Measurements from ENCODE around the gene HBEGF. TPM values are rescaled to one million over a fixed set of nuclear protein-coding genes. Genes with fewer than 3 reads are reported as not detected.

The HBEGF gene
- 2.0 and 2.9 TPM in 2 replicates for total RNA-seq (2014; rRNA removed; shearing (Covaris generic))
- polyA plus RNA-seq (2016; fragmentation: Nextera tagmentation; extraction: Ambion mirVana), result 2.2 and 2.3 TPM in 2 replicates
- long read RNA-seq, result 0 reads

DNA sequence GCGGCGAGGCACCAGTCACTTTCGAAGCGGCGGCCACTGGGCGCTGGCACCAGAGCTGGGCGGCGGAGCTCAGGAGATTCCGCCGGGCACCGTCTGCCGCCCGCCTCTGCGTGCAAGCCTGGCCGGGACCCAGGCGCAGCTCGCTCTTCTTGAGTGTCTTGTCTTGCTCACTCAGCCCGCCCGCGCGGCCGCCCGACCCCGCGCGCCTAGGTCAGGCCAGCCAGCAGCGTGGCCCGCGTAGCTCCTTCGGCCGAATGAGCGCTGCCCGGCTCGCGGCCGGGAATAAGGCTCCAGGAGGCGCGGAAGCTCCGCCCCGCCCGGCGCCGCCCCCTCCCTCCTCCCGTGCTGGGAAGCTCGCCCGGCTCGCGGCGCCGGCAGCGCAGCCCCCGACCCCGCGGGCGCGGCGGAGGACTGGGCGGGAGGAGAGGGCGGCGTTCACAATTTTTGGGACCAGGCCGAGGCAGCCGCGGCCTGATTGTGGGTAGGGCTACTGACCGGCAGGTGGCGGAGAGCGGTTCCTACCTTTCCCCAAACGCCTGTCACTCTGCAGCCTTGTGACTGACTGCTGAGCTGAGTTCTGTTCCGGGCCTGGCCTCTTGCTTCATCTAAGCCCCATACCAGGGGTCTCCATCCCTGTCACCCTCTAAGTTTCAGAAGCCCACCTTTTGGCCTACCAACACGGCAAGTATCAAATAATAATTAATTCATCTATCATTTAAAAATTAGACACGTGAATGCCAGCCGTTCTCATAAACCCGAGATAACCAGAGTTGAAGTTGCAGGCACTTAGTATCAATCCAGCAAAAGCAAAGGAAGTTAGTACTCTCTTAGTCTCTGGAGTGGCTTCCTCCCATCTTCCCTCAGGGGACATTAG is at the start of gene HBEGF:
HBEGF (minus strand) TSS at position 256 of the 874 bp plus-strand sequence. CDS start 275 bp downstream, outside the sequence.
- H3K4me2 ChIP-seq, result peak within 1 kb of the TSS; percentile 97
- H4K20me1 ChIP-seq (replicated peaks; ENCODE audit: insufficient read depth), result no peaks in the 10 kb centered on the region; the same call in 1 of the 2 replicates
- peak within 1 kb of the TSS; percentile 76 for H3K4me3 ChIP-seq
- no peaks in the 10 kb centered on the region for H3K79me2 ChIP-seq (replicated peaks; ENCODE audit: insufficient read depth)
- no peaks in the 10 kb centered on the region for H3K36me3 ChIP-seq (ENCODE audit: insufficient read depth)
- peaks cover 3% of the 10 kb centered on the region; the same call in 1 of the 3 replicates for H3K36me3 Mint-ChIP-seq (ENCODE audit: low read depth)
- peaks cover 20% of the 10 kb centered on the region for H3K4me1 Mint-ChIP-seq
- peak; percentile 88 for ATAC-seq
- peak; percentile 95 for DNase-seq (ENCODE audit: low spot score)
- H3K27me3 Mint-ChIP-seq (ENCODE audit: insufficient read depth, low read depth, poor library complexity), result peaks cover 14% of the 10 kb centered on the region
- peak within 1 kb of the TSS; percentile 74 for H3K4me3 Mint-ChIP-seq
- no peaks in the 10 kb centered on the region for H3K9me2 ChIP-seq (ENCODE audit: insufficient read depth)
- H3K27ac Mint-ChIP-seq, result no peak within 1 kb of the TSS
- no peaks in the 10 kb centered on the region for H3K9me3 Mint-ChIP-seq
- peaks cover 14% of the 10 kb centered on the region for H3K4me1 ChIP-seq (ENCODE audit: insufficient read depth)
- H2AFZ ChIP-seq, result peak within 1 kb of the TSS; percentile 98
- H3K27me3 ChIP-seq (ENCODE audit: insufficient read depth), result peaks cover 15% of the 10 kb centered on the region
- peaks cover 7% of the 10 kb centered on the region; the same call in 1 of the 2 replicates for H3F3A ChIP-seq (replicated peaks; ENCODE audit: low read depth)
- H3K27ac ChIP-seq (ENCODE audit: low read depth), result no peak within 1 kb of the TSS
- peak; percentile 92 for TF ChIP-seq POLR2AphosphoS5 (IDR thresholded peaks at IDR 0.05; ENCODE audit: low read depth)
- TF ChIP-seq, protein P1, sequence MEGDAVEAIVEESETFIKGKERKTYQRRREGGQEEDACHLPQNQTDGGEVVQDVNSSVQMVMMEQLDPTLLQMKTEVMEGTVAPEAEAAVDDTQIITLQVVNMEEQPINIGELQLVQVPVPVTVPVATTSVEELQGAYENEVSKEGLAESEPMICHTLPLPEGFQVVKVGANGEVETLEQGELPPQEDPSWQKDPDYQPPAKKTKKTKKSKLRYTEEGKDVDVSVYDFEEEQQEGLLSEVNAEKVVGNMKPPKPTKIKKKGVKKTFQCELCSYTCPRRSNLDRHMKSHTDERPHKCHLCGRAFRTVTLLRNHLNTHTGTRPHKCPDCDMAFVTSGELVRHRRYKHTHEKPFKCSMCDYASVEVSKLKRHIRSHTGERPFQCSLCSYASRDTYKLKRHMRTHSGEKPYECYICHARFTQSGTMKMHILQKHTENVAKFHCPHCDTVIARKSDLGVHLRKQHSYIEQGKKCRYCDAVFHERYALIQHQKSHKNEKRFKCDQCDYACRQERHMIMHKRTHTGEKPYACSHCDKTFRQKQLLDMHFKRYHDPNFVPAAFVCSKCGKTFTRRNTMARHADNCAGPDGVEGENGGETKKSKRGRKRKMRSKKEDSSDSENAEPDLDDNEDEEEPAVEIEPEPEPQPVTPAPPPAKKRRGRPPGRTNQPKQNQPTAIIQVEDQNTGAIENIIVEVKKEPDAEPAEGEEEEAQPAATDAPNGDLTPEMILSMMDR (conservative IDR thresholded peaks at IDR 0.05; ENCODE audit: low read depth in 2 of 2), result peak; percentile 47 to 71
- TF ChIP-seq, protein P2, sequence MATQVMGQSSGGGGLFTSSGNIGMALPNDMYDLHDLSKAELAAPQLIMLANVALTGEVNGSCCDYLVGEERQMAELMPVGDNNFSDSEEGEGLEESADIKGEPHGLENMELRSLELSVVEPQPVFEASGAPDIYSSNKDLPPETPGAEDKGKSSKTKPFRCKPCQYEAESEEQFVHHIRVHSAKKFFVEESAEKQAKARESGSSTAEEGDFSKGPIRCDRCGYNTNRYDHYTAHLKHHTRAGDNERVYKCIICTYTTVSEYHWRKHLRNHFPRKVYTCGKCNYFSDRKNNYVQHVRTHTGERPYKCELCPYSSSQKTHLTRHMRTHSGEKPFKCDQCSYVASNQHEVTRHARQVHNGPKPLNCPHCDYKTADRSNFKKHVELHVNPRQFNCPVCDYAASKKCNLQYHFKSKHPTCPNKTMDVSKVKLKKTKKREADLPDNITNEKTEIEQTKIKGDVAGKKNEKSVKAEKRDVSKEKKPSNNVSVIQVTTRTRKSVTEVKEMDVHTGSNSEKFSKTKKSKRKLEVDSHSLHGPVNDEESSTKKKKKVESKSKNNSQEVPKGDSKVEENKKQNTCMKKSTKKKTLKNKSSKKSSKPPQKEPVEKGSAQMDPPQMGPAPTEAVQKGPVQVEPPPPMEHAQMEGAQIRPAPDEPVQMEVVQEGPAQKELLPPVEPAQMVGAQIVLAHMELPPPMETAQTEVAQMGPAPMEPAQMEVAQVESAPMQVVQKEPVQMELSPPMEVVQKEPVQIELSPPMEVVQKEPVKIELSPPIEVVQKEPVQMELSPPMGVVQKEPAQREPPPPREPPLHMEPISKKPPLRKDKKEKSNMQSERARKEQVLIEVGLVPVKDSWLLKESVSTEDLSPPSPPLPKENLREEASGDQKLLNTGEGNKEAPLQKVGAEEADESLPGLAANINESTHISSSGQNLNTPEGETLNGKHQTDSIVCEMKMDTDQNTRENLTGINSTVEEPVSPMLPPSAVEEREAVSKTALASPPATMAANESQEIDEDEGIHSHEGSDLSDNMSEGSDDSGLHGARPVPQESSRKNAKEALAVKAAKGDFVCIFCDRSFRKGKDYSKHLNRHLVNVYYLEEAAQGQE (IDR thresholded peaks at IDR 0.05; ENCODE audit: unreplicated experiment), result no peak

DNA sequence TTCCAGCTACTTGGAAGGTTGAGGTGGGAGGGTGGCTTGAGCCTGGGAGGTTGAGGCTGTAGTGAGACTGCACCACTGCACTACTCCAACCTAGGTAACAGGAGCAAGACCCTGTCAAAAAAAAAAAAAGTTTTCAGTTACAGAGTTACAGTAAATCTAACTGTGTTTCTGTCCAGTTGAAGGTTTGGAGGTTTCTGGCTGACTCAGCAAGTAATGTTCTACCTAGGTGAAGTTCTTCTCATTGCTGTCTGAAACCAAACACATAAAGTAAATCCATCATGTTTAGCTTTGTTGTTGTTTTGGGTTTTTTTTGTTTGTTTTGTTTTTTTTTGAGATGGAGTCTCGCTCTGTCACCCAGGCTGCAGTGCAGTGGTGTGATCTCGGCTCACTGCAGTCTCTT is 47.3 kb upstream of the HBEGF start:
- ATAC-seq, result no peak
- Mint-ChIP-seq H3K27ac (no peak overlapping the region), H3K4me1 (peaks cover 4% of the 10 kb centered on the region; the same call in 2 of the 3 replicates), H3K9me3 (no peaks in the 10 kb centered on the region), H3K36me3 (ENCODE audit: low read depth) (no peaks in the 10 kb centered on the region), H3K4me3 (no peak overlapping the region), H3K27me3 (ENCODE audit: insufficient read depth, low read depth, poor library complexity) (peaks cover 2% of the 10 kb centered on the region)
- Histone ChIP-seq H3K36me3 (ENCODE audit: insufficient read depth) (no peaks in the 10 kb centered on the region), H2AFZ (no peak overlapping the region), H3K79me2 (replicated peaks; ENCODE audit: insufficient read depth) (peaks cover 13% of the 10 kb centered on the region; the same call in 1 of the 2 replicates), H3K4me3 (no peak overlapping the region), H3F3A (replicated peaks; ENCODE audit: low read depth) (no peaks in the 10 kb centered on the region), H4K20me1 (replicated peaks; ENCODE audit: insufficient read depth) (no peaks in the 10 kb centered on the region), H3K27me3 (ENCODE audit: insufficient read depth) (no peaks in the 10 kb centered on the region), H3K4me1 (ENCODE audit: insufficient read depth) (peaks cover 7% of the 10 kb centered on the region), H3K9me2 (ENCODE audit: insufficient read depth) (0 out of 2 replicates have a peak, but pooled peaks cover 3% of the 10 kb centered on the region), H3K4me2 (no peak overlapping the region), H3K27ac (ENCODE audit: low read depth) (no peak overlapping the region)
- TF ChIP-seq STAT1 (IDR thresholded peaks at IDR 0.05; ENCODE audit: unreplicated experiment), result no peak
- DNase-seq (ENCODE audit: low spot score), result no peak

Measured in GM23338 (cell line).